ENCODE results near the gene MGAT4A.

Gene MGAT4A

GRCh38 chr2:98637401-98638147, 93.4 kb downstream of the MGAT4A start:
- TF ChIP-seq TSHZ2 (CRISPR knock-in tag; IDR thresholded peaks at IDR 0.05) (no peak), ZNF8 (CRISPR knock-in tag; IDR thresholded peaks at IDR 0.05) (no peak), GLIS3 (CRISPR knock-in tag; IDR thresholded peaks at IDR 0.05) (no peak), ISL1 (CRISPR knock-in tag; IDR thresholded peaks at IDR 0.05) (no peak), TCF4 (CRISPR knock-in tag; IDR thresholded peaks at IDR 0.05; ENCODE audit: borderline replicate concordance) (no peak), CSRNP3 (CRISPR knock-in tag; IDR thresholded peaks at IDR 0.05) (no peak), PATZ1 (CRISPR knock-in tag; IDR thresholded peaks at IDR 0.05; ENCODE audit: borderline replicate concordance) (no peak), SNAI2 (CRISPR knock-in tag; IDR thresholded peaks at IDR 0.05) (no peak), ARNTL (CRISPR knock-in tag; IDR thresholded peaks at IDR 0.05; ENCODE audit: borderline replicate concordance, low read depth) (no peak), RARB (CRISPR knock-in tag; IDR thresholded peaks at IDR 0.05) (no peak), ESRRG (CRISPR knock-in tag; IDR thresholded peaks at IDR 0.05) (no peak), ZFP3 (CRISPR knock-in tag; IDR thresholded peaks at IDR 0.05) (no peak), TOX (CRISPR knock-in tag; IDR thresholded peaks at IDR 0.05; ENCODE audit: borderline replicate concordance) (no peak)
- no peak for ATAC-seq

- peak; percentile 67 for ATAC-seq
- no peak for TF ChIP-seq ARNTL (CRISPR knock-in tag; IDR thresholded peaks at IDR 0.05; ENCODE audit: borderline replicate concordance, low read depth)
- TF ChIP-seq CSRNP3 (CRISPR knock-in tag; IDR thresholded peaks at IDR 0.05): no peak
- no peak for TF ChIP-seq PATZ1 (CRISPR knock-in tag; IDR thresholded peaks at IDR 0.05; ENCODE audit: borderline replicate concordance)
- TF ChIP-seq ZNF8 (CRISPR knock-in tag; IDR thresholded peaks at IDR 0.05): no peak
- TF ChIP-seq SNAI2 (CRISPR knock-in tag; IDR thresholded peaks at IDR 0.05): no peak
- no peak for TF ChIP-seq CREB5 (CRISPR knock-in tag; IDR thresholded peaks at IDR 0.05; ENCODE audit: low read depth)
- TF ChIP-seq ISL1 (CRISPR knock-in tag; IDR thresholded peaks at IDR 0.05): no peak
- TF ChIP-seq ZNF565 (CRISPR knock-in tag; conservative IDR thresholded peaks at IDR 0.05; ENCODE audit: low read depth): no peak
- TF ChIP-seq OSR1 (CRISPR knock-in tag; IDR thresholded peaks at IDR 0.05): no peak
These were observed 96.4 kb downstream of the MGAT4A start for GRCh38 chr2:98634406-98635092.
